IMR-90 (cell line): Measurements from ENCODE around the gene ZKSCAN1. TPM values are rescaled to one million over a fixed set of nuclear protein-coding genes. Genes with fewer than 3 reads are reported as not detected.

Experiments
- ATAC-seq: fragments of 200-7000 bp; cut with Tn5 transposase; 2 replicates; pipeline ENCODE4 v1.9.1; 2020; ENCODE audit warnings: low read depth, mild to moderate bottlenecking, moderate library complexity
- BruUV-seq: library from RNA; stranded (reverse); fragments of 400-500 nt; replicated peaks from 2 replicates; lab custom pipeline; 2021; lab: Mats Ljungman, UMichigan
- CTCF ChIA-PET: fragments of 300-600 bp; formaldehyde crosslinking; extraction: SDS; loops from one replicate; lab custom pipeline; 2021; ENCODE audit warnings: antibody characterized with exemption; lab: Yijun Ruan, JAX
- POLR2A ChIA-PET: fragments of 300-600 bp; sonication (Branson Sonifier 250); formaldehyde crosslinking; loops from one replicate; lab custom pipeline; 2022; ENCODE audit warnings: antibody characterized with exemption; ENCODE audit not compliant: unreplicated experiment; lab: Charles Lee
- DNase-seq: peaks from one replicate; pipeline ENCODE4 v3.0.0; 2013
- H2AFZ ChIP-seq: replicated peaks from 2 replicates; pipeline ENCODE3; 2013; ENCODE audit warnings: low read length, mild to moderate bottlenecking; ENCODE audit not compliant: poor library complexity
- H2AK5ac ChIP-seq: 2 replicates; pipeline ENCODE4 v1.6.1; 2013; ENCODE audit warnings: low read depth, low read length, inconsistent platforms
- H2AK9ac ChIP-seq: replicated peaks from 2 replicates; pipeline ENCODE3; 2013; ENCODE audit warnings: mild to moderate bottlenecking, low read depth, low read length, moderate library complexity; ENCODE audit not compliant: poor library complexity
- H2BK120ac ChIP-seq: 2 replicates; pipeline ENCODE4 v1.6.1; 2013; ENCODE audit warnings: low read depth, low read length, inconsistent platforms
- H2BK15ac ChIP-seq: 3 replicates; pipeline ENCODE4 v1.6.1; 2013; ENCODE audit warnings: low read depth, low read length, inconsistent platforms
- H2BK20ac ChIP-seq: 2 replicates; pipeline ENCODE4 v1.6.1; 2013; ENCODE audit warnings: low read depth, mild to moderate bottlenecking, inconsistent platforms, low read length, moderate library complexity
- H2BK5ac ChIP-seq: 2 replicates; pipeline ENCODE4 v1.6.1; 2013; ENCODE audit warnings: mild to moderate bottlenecking, low read depth, low read length, inconsistent platforms; ENCODE audit not compliant: poor library complexity, severe bottlenecking
- H3K14ac ChIP-seq: replicated peaks from 2 replicates; pipeline ENCODE4 v1.6.1; 2013; ENCODE audit warnings: low read depth, low read length, inconsistent platforms
- H3K18ac ChIP-seq: 2 replicates; pipeline ENCODE4 v1.6.1; 2013; ENCODE audit warnings: low read depth, low read length, control low read depth
- H3K23ac ChIP-seq: 2 replicates; pipeline ENCODE4 v1.6.1; 2013; ENCODE audit warnings: low read depth, low read length, inconsistent platforms
- H3K27ac ChIP-seq: 2 replicates; pipeline ENCODE4 v1.5.1; 2013; ENCODE audit warnings: mild to moderate bottlenecking, control low read depth, low read length; ENCODE audit not compliant: insufficient read depth
- H3K27me3 ChIP-seq: 2 replicates; pipeline ENCODE4 v1.6.1; 2013; ENCODE audit warnings: low read length; ENCODE audit not compliant: control insufficient read depth, insufficient read depth
- H3K36me3 ChIP-seq: 2 replicates; pipeline ENCODE4 v1.6.1; 2013; ENCODE audit warnings: low read length, mixed read lengths; ENCODE audit not compliant: control insufficient read depth, insufficient read depth
- H3K4ac ChIP-seq: 2 replicates; pipeline ENCODE4 v1.6.1; 2013; ENCODE audit warnings: low read depth, low read length, inconsistent platforms
- H3K4me1 ChIP-seq: 2 replicates; pipeline ENCODE4 v1.6.1; 2013; ENCODE audit warnings: low read length, mixed read lengths; ENCODE audit not compliant: control insufficient read depth, insufficient read depth
- H3K4me2 ChIP-seq: 2 replicates; pipeline ENCODE4 v1.6.1; 2013; ENCODE audit warnings: low read depth, mild to moderate bottlenecking, control low read depth, low read length, moderate library complexity
- H3K4me3 ChIP-seq: 2 replicates; pipeline ENCODE4 v1.5.1; 2013; ENCODE audit warnings: low read depth, mild to moderate bottlenecking, control low read depth, low read length, moderate library complexity; ENCODE audit not compliant: insufficient read depth
- H3K56ac ChIP-seq: 2 replicates; pipeline ENCODE4 v1.6.1; 2013; ENCODE audit warnings: low read length, inconsistent platforms; ENCODE audit not compliant: insufficient read depth; ENCODE audit errors: extremely low read depth
- H3K79me1 ChIP-seq, 2 experiments: 2 replicates each; pipeline ENCODE4 v1.6.1; 2013; ENCODE audit warnings: low read length in 2 of 2, inconsistent platforms in 1 of 2, low read depth in 1 of 2
- H3K9ac ChIP-seq: 2 replicates; pipeline ENCODE4 v1.6.1; 2013; ENCODE audit warnings: low read depth, low read length, control low read depth
- H3K9me1 ChIP-seq: 2 replicates; pipeline ENCODE4 v1.6.1; 2013; ENCODE audit warnings: low read length, inconsistent platforms; ENCODE audit not compliant: insufficient read depth
- H3K9me3 ChIP-seq: 2 replicates; pipeline ENCODE4 v1.6.1; 2013; ENCODE audit warnings: low read length; ENCODE audit not compliant: control insufficient read depth, insufficient read depth
- H4K20me1 ChIP-seq: 2 replicates; pipeline ENCODE4 v1.6.1; 2013; ENCODE audit warnings: low read length, inconsistent platforms; ENCODE audit not compliant: insufficient read depth
- H4K5ac ChIP-seq: 2 replicates; pipeline ENCODE4 v1.6.1; 2013; ENCODE audit warnings: mild to moderate bottlenecking, low read depth, low read length, control low read depth
- H4K8ac ChIP-seq, 2 experiments: 2 replicates each; pipeline ENCODE4 v1.6.1; 2013; ENCODE audit warnings: low read depth in 2 of 2, low read length in 2 of 2, control low read depth in 1 of 2, inconsistent platforms in 1 of 2
- H4K91ac ChIP-seq: 2 replicates; pipeline ENCODE4 v1.6.1; 2013; ENCODE audit warnings: low read depth, low read length, inconsistent platforms; ENCODE audit not compliant: insufficient read depth
- BHLHE40 ChIP-seq: fragments of 150-350 bp; IDR thresholded peaks from 2 replicates; pipeline ENCODE4 v1.6.1; 2016; ENCODE audit warnings: mild to moderate bottlenecking, low read depth, low read length
- CEBPB ChIP-seq: IDR thresholded peaks from 2 replicates; pipeline ENCODE4 v1.6.1; 2012; ENCODE audit warnings: low read depth, low read length, improper control_type of control experiment
- CHD1 ChIP-seq: IDR thresholded peaks from 2 replicates; pipeline ENCODE4 v1.6.1; 2012; ENCODE audit warnings: low read depth, low read length, improper control_type of control experiment
- MAZ ChIP-seq: IDR thresholded peaks from 2 replicates; pipeline ENCODE4 v1.6.1; 2012; ENCODE audit warnings: low read depth, mild to moderate bottlenecking, low read length, improper control_type of control experiment, moderate library complexity, borderline replicate concordance
- MXI1 ChIP-seq: IDR thresholded peaks from 2 replicates; pipeline ENCODE4 v1.6.1; 2012; ENCODE audit warnings: low read depth, mild to moderate bottlenecking, low read length, moderate library complexity, borderline replicate concordance
- POLR2A ChIP-seq: IDR thresholded peaks from 2 replicates; pipeline ENCODE4 v1.6.1; 2012; ENCODE audit warnings: mild to moderate bottlenecking, low read depth, low read length
- RAD21 ChIP-seq: IDR thresholded peaks from 2 replicates; pipeline ENCODE4 v1.6.1; 2012; ENCODE audit warnings: low read length, improper control_type of control experiment
- RCOR1 ChIP-seq: IDR thresholded peaks from 2 replicates; pipeline ENCODE4 v1.6.1; 2012; ENCODE audit warnings: mild to moderate bottlenecking, low read length, improper control_type of control experiment; ENCODE audit not compliant: insufficient replicate concordance
- RFX5 ChIP-seq: IDR thresholded peaks from 2 replicates; pipeline ENCODE4 v1.8.0; 2012; ENCODE audit warnings: low read depth, mild to moderate bottlenecking, low read length, moderate library complexity
- SMC3 ChIP-seq: fragments of 150-350 bp; IDR thresholded peaks from 2 replicates; pipeline ENCODE4 v1.6.1; 2016; ENCODE audit warnings: low read depth, mild to moderate bottlenecking, antibody characterized with exemption, low read length, moderate library complexity
- WGBS, 2 experiments: methylation state at CpG; one replicate each; pipeline versions ENCODE4 v1.1.5 to v1.1.7; 2013; ENCODE audit warnings: missing lambda C conversion rate in 2 of 2; ENCODE audit not compliant: insufficient read length in 1 of 2; ENCODE audit errors: extremely low coverage in 2 of 2; 5-methylcytosine and 5-hydroxymethylcytosine counted together
- dilution Hi-C: fragments of 300-500 bp; cut with HindIII; formaldehyde crosslinking; loops from one replicate; pipeline ENCODE4 v1.14.3; 2018; ENCODE audit warnings: low sequenced_read_pairs; ENCODE audit not compliant: unreplicated experiment
- in situ Hi-C: fragments of 300-500 bp; cut with MboI; formaldehyde crosslinking; loops from 3 replicates; pipeline ENCODE4 v1.14.3; 2019; ENCODE audit warnings: low sequenced_read_pairs, inconsistent platforms, mixed read lengths
- intact Hi-C: fragments of 100-400 bp; cut with micrococcal nuclease; formaldehyde crosslinking; loops from 2 replicates; pipeline ENCODE4 v1.10.0; 2022
- polyA plus RNA-seq, 3 experiments: library from polyadenylated mRNA; depleted of rRNA; stranded (reverse); fragments of >200 nt; gene quantifications; 2 replicates each; pipeline ENCODE4 v1.2.3, GENCODE V29; 2012; ENCODE audit warnings: low replicate concordance in 1 of 3
- total RNA-seq: library from RNA; depleted of rRNA; stranded (reverse); fragments of >200 nt; gene quantifications from 2 replicates; pipeline ENCODE4 v1.2.3, GENCODE V29; 2012
- TF ChIP-seq, protein P1 (sequence below): fragments of 150-350 bp; IDR thresholded peaks from 2 replicates; pipeline ENCODE4 v1.6.1; 2016; ENCODE audit warnings: low read depth, mild to moderate bottlenecking, low read length, moderate library complexity, borderline replicate concordance
- TF ChIP-seq, protein P2 (sequence below): conservative IDR thresholded peaks from 2 replicates; pipeline ENCODE4 v1.5.1; 2012; ENCODE audit warnings: mild to moderate bottlenecking, low read depth, low read length, improper control_type of control experiment

ZKSCAN1 gene
- total and polyA plus RNA-seq, 2 of the 4 experiments (the other 2 are of a cell fraction) = 13.7 to 40.7 TPM

GRCh38 chr7:100063376-100063775 is 48.0 kb downstream of the ZKSCAN1 start:
- no peak for DNase-seq
- in situ Hi-C loops (no loop called here), dilution Hi-C loops (no loop called here), intact Hi-C loops (no loop called here)
- Histone ChIP-seq H4K91ac (no peak overlapping the region), H2AK9ac (no peak overlapping the region), H3K79me1 (peaks cover 4 to 5% of the 10 kb centered on the region in 2 experiments; a peak in 2 of 4 replicates), H3K4ac (no peak overlapping the region), H3K4me1 (peaks cover 2% of the 10 kb centered on the region; the same call in 1 of the 2 replicates), H3K14ac (no peak overlapping the region), H3K9ac (no peak overlapping the region), H3K9me3 (peaks cover 4% of the 10 kb centered on the region), H3K4me2 (no peak overlapping the region), H4K8ac (no peak overlapping the region), H2AFZ (no peak overlapping the region), H2AK5ac (no peak overlapping the region), H3K27me3 (no peaks in the 10 kb centered on the region), H4K20me1 (no peaks in the 10 kb centered on the region), H2BK5ac (no peak overlapping the region), H3K18ac (no peak overlapping the region), H3K4me3 (no peak overlapping the region), H2BK15ac (no peak overlapping the region), H4K5ac (no peak overlapping the region), H3K36me3 (peaks cover 39% of the 10 kb centered on the region), H3K9me1 (0 out of 2 replicates have a peak, but pooled peaks cover 3% of the 10 kb centered on the region), H2BK120ac (no peak overlapping the region), H3K23ac (no peak overlapping the region), H2BK20ac (no peak overlapping the region), H3K56ac (no peak overlapping the region), H3K27ac (no peak overlapping the region)
- TF ChIP-seq SMC3 = no peak
- TF ChIP-seq, protein P1, sequence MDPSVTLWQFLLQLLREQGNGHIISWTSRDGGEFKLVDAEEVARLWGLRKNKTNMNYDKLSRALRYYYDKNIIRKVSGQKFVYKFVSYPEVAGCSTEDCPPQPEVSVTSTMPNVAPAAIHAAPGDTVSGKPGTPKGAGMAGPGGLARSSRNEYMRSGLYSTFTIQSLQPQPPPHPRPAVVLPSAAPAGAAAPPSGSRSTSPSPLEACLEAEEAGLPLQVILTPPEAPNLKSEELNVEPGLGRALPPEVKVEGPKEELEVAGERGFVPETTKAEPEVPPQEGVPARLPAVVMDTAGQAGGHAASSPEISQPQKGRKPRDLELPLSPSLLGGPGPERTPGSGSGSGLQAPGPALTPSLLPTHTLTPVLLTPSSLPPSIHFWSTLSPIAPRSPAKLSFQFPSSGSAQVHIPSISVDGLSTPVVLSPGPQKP = no peak
- no peak for TF ChIP-seq MXI1
- TF ChIP-seq MAZ = no peak
- no peak for TF ChIP-seq CHD1
- TF ChIP-seq CEBPB = no peak
- TF ChIP-seq POLR2A = no peak
- TF ChIP-seq, protein P2, sequence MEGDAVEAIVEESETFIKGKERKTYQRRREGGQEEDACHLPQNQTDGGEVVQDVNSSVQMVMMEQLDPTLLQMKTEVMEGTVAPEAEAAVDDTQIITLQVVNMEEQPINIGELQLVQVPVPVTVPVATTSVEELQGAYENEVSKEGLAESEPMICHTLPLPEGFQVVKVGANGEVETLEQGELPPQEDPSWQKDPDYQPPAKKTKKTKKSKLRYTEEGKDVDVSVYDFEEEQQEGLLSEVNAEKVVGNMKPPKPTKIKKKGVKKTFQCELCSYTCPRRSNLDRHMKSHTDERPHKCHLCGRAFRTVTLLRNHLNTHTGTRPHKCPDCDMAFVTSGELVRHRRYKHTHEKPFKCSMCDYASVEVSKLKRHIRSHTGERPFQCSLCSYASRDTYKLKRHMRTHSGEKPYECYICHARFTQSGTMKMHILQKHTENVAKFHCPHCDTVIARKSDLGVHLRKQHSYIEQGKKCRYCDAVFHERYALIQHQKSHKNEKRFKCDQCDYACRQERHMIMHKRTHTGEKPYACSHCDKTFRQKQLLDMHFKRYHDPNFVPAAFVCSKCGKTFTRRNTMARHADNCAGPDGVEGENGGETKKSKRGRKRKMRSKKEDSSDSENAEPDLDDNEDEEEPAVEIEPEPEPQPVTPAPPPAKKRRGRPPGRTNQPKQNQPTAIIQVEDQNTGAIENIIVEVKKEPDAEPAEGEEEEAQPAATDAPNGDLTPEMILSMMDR = no peak
- no peak for TF ChIP-seq BHLHE40
- TF ChIP-seq RFX5 = no peak
- no peak for TF ChIP-seq RAD21
- TF ChIP-seq RCOR1 = no peak
- ChIA-PET CTCF (interaction anchor here (1.8 kb wide), 1 partner anchor 11 kb away, joined by 5 read pairs; no protein-coding TSS in a partner anchor), POLR2A (interaction anchor here (0.7 kb wide), 1 partner anchor 659 kb away, joined by 3 read pairs; no protein-coding TSS in a partner anchor)
- no peak for ATAC-seq
- no CpG with 5 or more reads among the region's 4 CpGs for WGBS, 2 experiments
- BruUV-seq = no TSS peak
